ENCODE results near the gene PHETA2. TPM values are rescaled to one million over a fixed set of nuclear protein-coding genes. Genes with fewer than 3 reads are reported as not detected.

Gene PHETA2
- total RNA-seq, 1 experiment from 2014 or later, result 5.7 TPM

- DNase-seq (ENCODE audit: low spot score), result no peak
These were observed 6.2 kb downstream of the PHETA2 start for GRCh38 chr22:42080287-42080686.

GRCh38 chr22:42083119-42083518 lies 9.1 kb downstream of the PHETA2 start:
- DNase-seq (ENCODE audit: low spot score) (no peak), ATAC-seq (no peak)
- Mint-ChIP-seq H3K36me3 (peaks cover 32% of the 10 kb centered on the region), H3K27me3 (ENCODE audit: low read depth) (no peaks in the 10 kb centered on the region), H3K27ac (no peak overlapping the region), H3K4me3 (no peak overlapping the region), H3K9me3 (no peaks in the 10 kb centered on the region), H3K4me1 (peaks cover 20% of the 10 kb centered on the region)
- TF ChIP-seq SMAD3 (CRISPR knock-in tag; IDR thresholded peaks at IDR 0.05; ENCODE audit: borderline replicate concordance), result no peak
- no peak for TF ChIP-seq SMAD4 (CRISPR knock-in tag; IDR thresholded peaks at IDR 0.05)
- no peak for TF ChIP-seq CDX4 (CRISPR knock-in tag; IDR thresholded peaks at IDR 0.05; ENCODE audit: borderline replicate concordance)
- TF ChIP-seq TEAD1 (CRISPR knock-in tag; IDR thresholded peaks at IDR 0.05), result no peak
- no peak for TF ChIP-seq PRRX2 (CRISPR knock-in tag; IDR thresholded peaks at IDR 0.05)
- TF ChIP-seq NR1H2 (CRISPR knock-in tag; IDR thresholded peaks at IDR 0.05), result no peak
- no peak for TF ChIP-seq ZNF532 (CRISPR knock-in tag; IDR thresholded peaks at IDR 0.05; ENCODE audit: borderline replicate concordance)
- no peak for TF ChIP-seq MLX (CRISPR knock-in tag; IDR thresholded peaks at IDR 0.05)
- no peak for TF ChIP-seq RORB (CRISPR knock-in tag; IDR thresholded peaks at IDR 0.05)
- no peak for TF ChIP-seq SP1 (CRISPR knock-in tag; conservative IDR thresholded peaks at IDR 0.05)
- no peak for TF ChIP-seq KAT7 (CRISPR knock-in tag; IDR thresholded peaks at IDR 0.05; ENCODE audit: borderline replicate concordance)
- no peak for TF ChIP-seq ZMAT4 (CRISPR knock-in tag; IDR thresholded peaks at IDR 0.05)
- POLR2A ChIA-PET, result interaction anchor here (0.7 kb wide), 1 partner anchor 13 kb away, joined by 3 read pairs; no protein-coding TSS in a partner anchor
- CTCF ChIA-PET, result no interaction called here

More at GRCh38 chr22:42080287-42080686, 6.2 kb downstream of the PHETA2 start:
- Mint-ChIP-seq H3K36me3 (peaks cover 11% of the 10 kb centered on the region), H3K27me3 (ENCODE audit: low read depth) (no peaks in the 10 kb centered on the region), H3K27ac (peak overlapping the region; percentile 88), H3K4me1 (peaks cover 20% of the 10 kb centered on the region), H3K4me3 (peak overlapping the region; percentile 95), H3K9me3 (no peaks in the 10 kb centered on the region)
- ChIA-PET CTCF (interaction anchor here (1.1 to 3.8 kb wide), 5 partner anchors 11 to 248 kb away, joined by 3 to 27 read pairs (median 4); partner anchors contain the start of genes NDUFA6 and SREBF2), POLR2A (interaction anchor here (1.0 to 3.1 kb wide), 3 partner anchors 10 to 383 kb away, joined by 3 to 16 read pairs (median 3); partner anchors contain the start of gene NDUFA6)
- no peak for TF ChIP-seq PREB (CRISPR knock-in tag; IDR thresholded peaks at IDR 0.05; ENCODE audit: borderline replicate concordance)
- no peak for TF ChIP-seq IRF2 (CRISPR knock-in tag; IDR thresholded peaks at IDR 0.05; ENCODE audit: borderline replicate concordance, low read depth)
- no peak for TF ChIP-seq NR2C2 (CRISPR knock-in tag; IDR thresholded peaks at IDR 0.05)
- no peak for TF ChIP-seq FOXK1 (CRISPR knock-in tag; IDR thresholded peaks at IDR 0.05)
- no peak for TF ChIP-seq NR1H2 (CRISPR knock-in tag; IDR thresholded peaks at IDR 0.05)
- no peak for TF ChIP-seq CTCF (IDR thresholded peaks at IDR 0.05)
- no peak for TF ChIP-seq JAZF1 (CRISPR knock-in tag; IDR thresholded peaks at IDR 0.05)
- no peak for ATAC-seq

Data from WTC11 (cell line).